Stromal cell of bone marrow (primary cell): ENCODE measurements around the gene TNK1.
A peak's percentile ranks its signal among the peaks of the same experiment; 100 is the strongest.

Experiments used
- DNase-seq: peaks from one replicate; pipeline ENCODE4 v3.0.0-alpha.2; 2012; ENCODE audit warnings: low read depth

Gene TNK1

DNA sequence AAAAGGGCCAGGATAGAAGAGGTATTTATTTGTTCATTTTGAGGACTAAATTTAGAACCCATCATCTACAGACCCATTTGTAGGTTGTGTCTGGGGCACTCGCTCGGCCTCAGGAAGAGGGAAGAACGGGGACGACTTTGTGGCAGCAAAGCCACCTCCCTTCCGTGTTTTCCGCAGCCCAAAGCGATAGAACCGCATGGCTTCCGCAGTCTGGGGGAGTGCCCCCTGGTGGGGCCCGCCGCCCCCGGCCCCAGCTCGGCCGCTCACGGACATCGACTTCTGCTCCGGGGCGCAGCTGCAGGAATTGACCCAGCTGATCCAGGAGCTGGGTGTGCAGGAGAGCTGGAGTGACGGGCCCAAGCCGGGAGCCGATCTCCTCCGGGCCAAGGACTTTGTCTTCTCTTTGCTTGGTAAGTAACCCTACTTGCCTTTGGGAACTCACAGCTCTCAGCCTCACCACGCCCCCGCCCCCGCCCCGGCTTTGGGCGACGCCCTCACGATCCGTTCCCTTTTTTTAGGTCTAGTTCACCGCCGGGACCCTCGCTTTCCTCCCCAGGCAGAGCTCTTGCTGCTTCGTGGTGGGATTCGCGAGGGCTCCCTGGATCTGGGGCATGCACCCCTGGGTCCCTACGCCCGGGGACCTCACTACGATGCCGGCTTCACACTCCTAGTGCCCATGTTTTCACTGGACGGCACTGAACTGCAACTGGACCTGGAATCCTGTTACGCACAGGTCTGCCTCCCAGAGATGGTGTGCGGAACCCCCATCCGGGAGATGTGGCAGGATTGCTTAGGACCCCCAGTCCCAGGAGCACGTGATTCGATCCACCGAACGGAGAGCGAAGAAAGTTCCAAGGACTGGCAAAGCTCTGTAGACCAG, 55.0 kb downstream of the TNK1 start:
- DNase-seq: no peak

DNA sequence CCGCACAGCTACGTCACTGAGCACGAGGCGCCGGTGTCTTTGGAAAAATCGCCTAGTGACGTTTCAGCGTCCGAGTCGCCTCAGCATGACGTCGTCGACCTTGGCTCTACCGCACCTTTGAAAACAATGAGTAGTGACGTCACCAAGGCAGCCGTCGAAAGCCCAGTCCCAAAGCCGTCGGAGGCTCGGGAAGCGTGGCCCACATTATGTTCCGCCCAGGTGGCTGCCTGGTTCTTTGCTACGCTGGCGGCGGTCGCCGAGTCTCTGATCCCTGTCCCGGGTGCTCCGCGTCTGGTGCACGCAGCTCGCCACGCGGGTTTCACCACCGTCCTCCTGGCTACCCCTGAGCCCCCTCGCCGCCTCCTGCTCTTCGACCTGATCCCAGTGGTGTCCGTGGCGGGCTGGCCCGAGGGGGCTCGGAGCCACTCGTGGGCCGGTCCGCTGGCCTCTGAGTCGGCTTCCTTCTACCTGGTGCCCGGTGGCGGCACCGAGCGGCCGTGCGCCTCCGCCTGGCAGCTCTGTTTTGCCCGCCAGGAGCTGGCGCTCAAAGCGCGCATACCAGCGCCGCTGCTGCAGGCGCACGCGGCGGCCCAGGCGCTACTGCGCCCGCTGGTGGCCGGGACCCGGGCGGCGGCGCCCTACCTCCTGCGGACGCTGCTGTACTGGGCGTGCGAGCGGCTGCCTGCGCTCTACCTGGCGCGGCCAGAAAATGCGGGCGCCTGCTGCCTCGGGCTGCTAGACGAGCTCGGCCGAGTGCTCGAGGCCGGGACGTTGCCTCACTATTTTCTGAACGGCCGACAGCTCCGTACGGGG, 55.9 kb downstream of the TNK1 start:
- peak; percentile 54 for DNase-seq

DNA sequence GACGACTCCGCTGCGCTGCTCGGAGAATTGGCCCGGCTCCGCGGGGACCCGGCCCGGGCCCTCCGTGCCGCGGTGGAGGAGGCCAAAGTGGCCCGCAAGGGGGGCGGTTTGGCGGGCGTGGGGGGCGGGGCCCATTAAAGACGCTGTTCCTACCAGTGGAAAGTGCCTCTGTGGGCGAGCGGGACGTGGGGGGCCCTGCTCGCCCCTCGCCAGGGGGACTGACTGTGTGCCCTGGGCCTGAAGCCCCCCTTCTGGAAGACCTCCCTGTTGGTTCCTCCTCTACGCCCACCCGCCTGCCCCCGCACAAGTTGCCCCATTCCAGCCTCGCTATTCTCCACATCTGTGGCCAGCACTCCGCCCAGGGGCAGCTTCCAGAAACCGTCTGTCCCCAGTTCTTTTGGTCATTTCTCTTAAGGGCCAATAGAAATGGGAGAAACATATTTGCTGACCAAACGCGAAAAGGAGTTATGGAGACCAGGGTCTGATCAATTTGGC, 56.5 kb downstream of the TNK1 start:
- DNase-seq: no peak

DNA sequence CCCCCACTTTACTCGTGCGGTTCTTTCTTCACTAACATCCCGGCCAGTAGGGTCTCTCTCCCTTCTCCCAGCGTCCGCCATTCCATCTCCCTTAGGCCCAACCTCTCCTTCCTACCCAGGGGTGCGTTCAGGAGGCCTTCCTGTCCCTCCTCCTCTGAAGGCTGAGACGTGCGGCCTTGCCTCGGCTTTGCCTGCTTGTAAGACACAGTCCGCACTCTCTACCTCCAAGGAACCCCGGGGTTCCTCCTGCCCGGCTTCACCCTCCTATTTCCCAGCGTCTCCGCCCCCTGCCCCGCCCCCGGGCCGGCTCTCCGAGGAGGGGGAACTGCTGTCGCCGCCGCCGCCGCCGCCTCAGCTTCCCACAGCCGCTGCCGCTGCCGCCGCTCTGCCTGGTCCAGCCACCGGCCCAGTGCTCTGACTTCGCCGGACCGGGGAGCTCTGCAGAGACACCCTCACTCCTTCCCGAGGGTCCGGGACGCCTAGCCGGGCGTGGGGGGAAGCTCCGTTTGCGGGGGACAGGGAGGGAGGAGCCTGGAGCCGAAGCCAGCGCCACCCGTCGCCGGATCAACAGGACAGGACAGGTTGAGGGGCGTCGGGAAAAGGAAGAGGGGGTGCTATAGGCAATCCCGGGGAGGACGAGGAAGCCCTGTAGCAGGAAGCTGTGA, 57.2 kb downstream of the TNK1 start:
- no peak for DNase-seq

DNA sequence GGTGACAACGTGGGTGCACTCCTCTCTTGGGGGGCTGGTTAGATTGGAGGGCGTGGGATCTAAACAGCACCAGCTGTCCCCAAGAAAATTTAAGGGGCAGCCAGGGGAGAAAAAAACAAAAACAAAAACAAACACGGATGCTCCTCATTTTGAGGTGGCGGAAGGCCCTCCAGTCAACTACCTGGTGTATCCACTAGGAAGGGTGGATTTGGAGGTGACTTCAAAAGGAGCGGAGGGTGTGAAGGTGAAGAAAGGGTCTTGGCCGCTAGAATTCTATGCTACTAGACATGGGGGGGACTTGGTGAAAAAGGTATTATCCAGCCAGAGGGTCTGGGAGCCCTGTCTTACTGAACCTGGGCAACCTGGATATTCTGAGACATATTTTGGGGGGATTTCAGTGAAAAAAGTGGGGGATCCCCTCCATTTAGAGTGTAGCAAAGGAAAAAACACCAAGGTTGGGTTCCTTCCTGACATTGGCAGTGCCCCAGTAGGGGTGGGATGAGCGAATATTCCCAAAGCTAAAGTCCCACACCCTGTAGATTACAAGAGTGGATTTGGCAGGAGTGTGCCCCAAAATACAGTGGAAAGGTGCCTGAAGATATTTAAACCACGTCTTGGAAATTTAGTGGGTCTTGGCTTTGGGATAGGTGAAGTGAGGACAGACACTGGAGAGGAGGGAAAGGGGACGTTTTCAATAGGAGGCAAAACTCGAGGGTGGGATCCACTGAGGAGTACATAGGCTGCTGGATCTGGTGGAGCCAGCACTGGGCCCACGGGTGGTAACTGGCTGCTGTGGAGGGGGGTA, 58.0 kb downstream of the TNK1 start:
- no peak for DNase-seq
